Measurements from ENCODE around the gene MT1A.
A peak's percentile ranks its signal among the peaks of the same experiment; 100 is the strongest.

GRCh38 chr16:56673921-56674320, 35.5 kb downstream of the MT1A start:
- TF ChIP-seq, protein P1, sequence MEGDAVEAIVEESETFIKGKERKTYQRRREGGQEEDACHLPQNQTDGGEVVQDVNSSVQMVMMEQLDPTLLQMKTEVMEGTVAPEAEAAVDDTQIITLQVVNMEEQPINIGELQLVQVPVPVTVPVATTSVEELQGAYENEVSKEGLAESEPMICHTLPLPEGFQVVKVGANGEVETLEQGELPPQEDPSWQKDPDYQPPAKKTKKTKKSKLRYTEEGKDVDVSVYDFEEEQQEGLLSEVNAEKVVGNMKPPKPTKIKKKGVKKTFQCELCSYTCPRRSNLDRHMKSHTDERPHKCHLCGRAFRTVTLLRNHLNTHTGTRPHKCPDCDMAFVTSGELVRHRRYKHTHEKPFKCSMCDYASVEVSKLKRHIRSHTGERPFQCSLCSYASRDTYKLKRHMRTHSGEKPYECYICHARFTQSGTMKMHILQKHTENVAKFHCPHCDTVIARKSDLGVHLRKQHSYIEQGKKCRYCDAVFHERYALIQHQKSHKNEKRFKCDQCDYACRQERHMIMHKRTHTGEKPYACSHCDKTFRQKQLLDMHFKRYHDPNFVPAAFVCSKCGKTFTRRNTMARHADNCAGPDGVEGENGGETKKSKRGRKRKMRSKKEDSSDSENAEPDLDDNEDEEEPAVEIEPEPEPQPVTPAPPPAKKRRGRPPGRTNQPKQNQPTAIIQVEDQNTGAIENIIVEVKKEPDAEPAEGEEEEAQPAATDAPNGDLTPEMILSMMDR (IDR thresholded peaks at IDR 0.05; ENCODE audit: low read depth, low read length, poor library complexity, severe bottlenecking) = peak; percentile 52
- no peak for TF ChIP-seq EZH2phosphoT487 (IDR thresholded peaks at IDR 0.05; ENCODE audit: borderline replicate concordance, low read length)
